Esophagus squamous epithelium (tissue), 4 donors: Measurements from ENCODE around the gene NUP153.

Experiments
- CTCF ChIP-seq, 6 experiments: fragments of 450-650 bp in 4 of 6; fragments of 200-600 bp in 2 of 6; sonication (generic) in 2 of 6; IDR thresholded peaks; one replicate each; pipeline ENCODE4 v1.5.1; 2016 to 2019; ENCODE audit warnings: antibody characterized with exemption in 6 of 6, mild to moderate bottlenecking in 4 of 6, moderate library complexity in 4 of 6
- POLR2A ChIP-seq, 4 donors: fragments of 450-650 bp; IDR thresholded peaks; one replicate each; pipeline ENCODE4 v1.6.1; 2017; ENCODE audit warnings: antibody characterized with exemption in 4 of 4, mild to moderate bottlenecking in 4 of 4, moderate library complexity in 3 of 4

GRCh38 chr6:17728551-17729222 is 22.0 kb upstream of the NUP153 start:
- TF ChIP-seq CTCF (IDR thresholded peaks at IDR 0.05) (no peak), POLR2A (IDR thresholded peaks at IDR 0.05) (no peak)
